HepG2 (cell line): Measurements from ENCODE around the gene RHBDL3. TPM values are rescaled to one million over a fixed set of nuclear protein-coding genes. Genes with fewer than 3 reads are reported as not detected.
A peak's percentile ranks its signal among the peaks of the same experiment; 100 is the strongest.

ENCODE experiments used
- AFF4 ChIP-seq: sonication (generic); formaldehyde crosslinking; IDR thresholded peaks from 2 replicates; pipeline ENCODE4 v1.4.0; 2020; ENCODE audit warnings: missing genetic modification reagents
- ASH2L ChIP-seq: fragments of 300-600, 200-600 bp; sonication (generic); IDR thresholded peaks from 2 replicates; pipeline ENCODE4 v1.7.0; 2017; ENCODE audit warnings: low read depth, mild to moderate bottlenecking, moderate library complexity, mixed read lengths, low read length; ENCODE audit not compliant: insufficient read length
- ATAD3A ChIP-seq: sonication (generic); formaldehyde crosslinking; IDR thresholded peaks from 2 replicates; pipeline ENCODE4 v1.4.0; 2020; ENCODE audit warnings: missing genetic modification reagents
- EP300 ChIP-seq, 3 experiments: sonication (generic) in 1 of 3; formaldehyde crosslinking in 1 of 3; IDR thresholded peaks; 2 replicates each; pipeline versions ENCODE4 v1.5.1 to v1.6.1; 2011 to 2020; ENCODE audit warnings: low read depth in 2 of 3, low read length in 2 of 3, borderline replicate concordance in 1 of 3, improper control_type of control experiment in 1 of 3, mild to moderate bottlenecking in 1 of 3, missing genetic modification reagents in 1 of 3, moderate library complexity in 1 of 3
- FOXA1 ChIP-seq, 2 experiments: fragments of 450-650 bp in 1 of 2; sonication (generic) in 1 of 2; formaldehyde crosslinking in 1 of 2; IDR thresholded peaks; 2 replicates each; pipeline versions ENCODE4 v1.4.0 to v1.6.1; 2016 to 2020; ENCODE audit warnings: missing genetic modification reagents in 1 of 2
- KLF11 ChIP-seq: IDR thresholded peaks from 2 replicates; pipeline ENCODE4 v1.6.1; 2016; ENCODE audit warnings: missing compliant biosample characterization
- KLF9 ChIP-seq: IDR thresholded peaks from 2 replicates; pipeline ENCODE4 v1.6.1; 2016; ENCODE audit warnings: low read depth
- MAF1 ChIP-seq: sonication (generic); formaldehyde crosslinking; IDR thresholded peaks from 2 replicates; pipeline ENCODE4 v1.5.0; 2020; ENCODE audit warnings: missing genetic modification reagents, borderline replicate concordance
- NKX3-1 ChIP-seq: sonication (generic); formaldehyde crosslinking; IDR thresholded peaks from 2 replicates; pipeline ENCODE4 v1.5.0; 2020; ENCODE audit warnings: missing genetic modification reagents
- RBAK ChIP-seq: sonication (generic); formaldehyde crosslinking; IDR thresholded peaks from 2 replicates; pipeline ENCODE4 v1.5.1; 2020; ENCODE audit warnings: mild to moderate bottlenecking, missing genetic modification reagents
- SAP130 ChIP-seq: IDR thresholded peaks from 2 replicates; pipeline ENCODE4 v1.6.1; 2016; ENCODE audit warnings: low read depth
- SNRNP70 ChIP-seq: fragments of 200-400 bp; formaldehyde crosslinking; IDR thresholded peaks from 2 replicates; pipeline ENCODE4 v1.6.1; 2017; ENCODE audit warnings: mild to moderate bottlenecking, low read depth, low read length, moderate library complexity
- STAG1 ChIP-seq: sonication (generic); formaldehyde crosslinking; IDR thresholded peaks from 2 replicates; pipeline ENCODE4 v1.4.0; 2020; ENCODE audit warnings: missing genetic modification reagents
- ZBTB44 ChIP-seq: sonication (generic); formaldehyde crosslinking; IDR thresholded peaks from 2 replicates; pipeline ENCODE4 v1.4.0; 2020; ENCODE audit warnings: missing genetic modification reagents
- ZNF687 ChIP-seq: sonication (generic); formaldehyde crosslinking; IDR thresholded peaks from 2 replicates; pipeline ENCODE4 v1.5.1; 2020; ENCODE audit warnings: mild to moderate bottlenecking, missing genetic modification reagents, moderate library complexity
- ZNF768 ChIP-seq: sonication (generic); formaldehyde crosslinking; IDR thresholded peaks from 2 replicates; pipeline ENCODE4 v1.4.0; 2020; ENCODE audit warnings: missing genetic modification reagents
- ZNF839 ChIP-seq: sonication (generic); formaldehyde crosslinking; IDR thresholded peaks from 2 replicates; pipeline ENCODE4 v1.4.0; 2020; ENCODE audit warnings: missing genetic modification reagents, mild to moderate bottlenecking, borderline replicate concordance
- polyA plus RNA-seq, 8 experiments: library from polyadenylated mRNA; depleted of rRNA in 3 of 8; stranded (reverse) in 7 of 8; unstranded in 1 of 8; fragments of >200 nt; fragmentation: Illumina TruSeq in 4 of 8; extraction: Trizol in 4 of 8; gene quantifications; 2 replicates each; pipeline versions ENCODE4 v1.2.1 to v1.2.3, GENCODE V29; 2011 to 2016; ENCODE audit warnings: low read depth in 4 of 8, missing spikeins in 1 of 8, mixed read lengths in 1 of 8; ENCODE audit not compliant: insufficient read depth in 1 of 8
- total RNA-seq, 5 experiments: library from RNA; depleted of rRNA; stranded (reverse); fragments of >200 nt; fragmentation: Illumina TruSeq; extraction: Trizol; gene quantifications; 2 replicates each; pipeline ENCODE4 v1.2.3, GENCODE V29; 2016; ENCODE audit warnings: low read depth in 1 of 5
- TF ChIP-seq, protein P1 (sequence below): IDR thresholded peaks from 2 replicates; pipeline ENCODE4 v1.6.1; 2016; ENCODE audit warnings: low read depth, borderline replicate concordance

The RHBDL3 gene
- total and polyA plus RNA-seq, 2 of the 13 experiments (the other 11 are each of a cell fraction or from before 2014, with no cell fraction given): 0.09 TPM; not detected in 1

DNA sequence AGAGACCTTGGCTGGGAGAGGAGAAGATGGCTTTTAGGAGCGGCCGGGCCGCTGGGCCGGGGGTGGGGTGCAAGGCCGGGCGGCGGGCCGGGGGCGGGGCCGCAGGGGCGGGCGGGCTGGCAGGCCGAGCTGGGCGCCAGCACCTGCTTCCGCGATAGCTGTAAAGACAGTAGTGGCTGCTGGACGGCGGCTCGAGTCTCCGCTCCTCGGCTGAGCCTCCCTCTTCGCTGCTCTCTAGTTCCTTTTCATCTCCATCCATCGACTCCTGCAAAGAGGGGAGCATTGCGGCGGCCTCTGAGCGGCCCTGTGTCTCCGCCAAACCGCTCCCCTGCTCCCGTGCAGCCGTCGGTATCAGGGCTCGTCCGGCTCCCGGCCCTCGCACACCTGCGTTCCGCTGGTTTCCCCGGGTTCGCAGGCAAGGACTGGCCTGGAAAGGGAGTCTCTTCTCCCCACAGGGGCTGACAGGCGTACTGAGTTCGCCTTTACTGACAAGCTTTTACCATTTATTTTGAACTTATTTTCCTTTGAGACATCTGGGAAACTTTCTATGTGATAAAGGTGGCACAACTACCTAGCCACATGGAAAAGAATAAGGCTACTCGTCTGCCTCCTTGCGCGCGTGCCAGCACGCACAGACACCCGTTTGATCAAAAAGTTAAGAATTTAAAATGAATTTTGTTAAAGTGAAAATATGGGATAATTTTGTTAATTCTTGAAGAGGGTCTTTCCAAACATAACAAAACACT, 76.4 kb downstream of the RHBDL3 start, which contains the start of gene C17orf75 (continued):
- TF ChIP-seq ZBTB44 (CRISPR knock-in tag) (peak; percentile 85; the same call in 1 of the 2 replicates), SAP130 (CRISPR knock-in tag) (peak; percentile 96), EP300 (IDR thresholded peaks at IDR 0.05; ENCODE audit: low read depth in 2 of 2, low read length in 2 of 2) (peak in 1 of 2 experiments; percentile 48; a peak in 1 of 4 replicates), EP300 (CRISPR knock-in tag; IDR thresholded peaks at IDR 0.05; ENCODE audit: borderline replicate concordance) (0 out of 2 replicates have a peak, but pooled peaks have one; percentile 20), ZNF768 (peak; percentile 90), FOXA1 (IDR thresholded peaks at IDR 0.05) (no peak), FOXA1 (CRISPR knock-in tag; IDR thresholded peaks at IDR 0.05) (0 out of 2 replicates have a peak, but pooled peaks have one; percentile 28), ZNF839 (no peak), MAF1 (peak; percentile 67; the same call in 1 of the 2 replicates), ASH2L (peak; percentile 96), SNRNP70 (no peak), KLF9 (CRISPR knock-in tag) (0 out of 2 replicates have a peak, but pooled peaks have one; percentile 75), RBAK (CRISPR knock-in tag) (0 out of 2 replicates have a peak, but pooled peaks have one; percentile 61), NKX3-1 (0 out of 2 replicates have a peak, but pooled peaks have one; percentile 55), ATAD3A (0 out of 2 replicates have a peak, but pooled peaks have one; percentile 37), KLF11 (peak; percentile 86; the same call in 1 of the 2 replicates), AFF4 (CRISPR knock-in tag) (peak; percentile 86; the same call in 1 of the 2 replicates), STAG1 (CRISPR knock-in tag) (no peak), ZNF687 (CRISPR knock-in tag) (peak; percentile 91)
- TF ChIP-seq, protein P1, sequence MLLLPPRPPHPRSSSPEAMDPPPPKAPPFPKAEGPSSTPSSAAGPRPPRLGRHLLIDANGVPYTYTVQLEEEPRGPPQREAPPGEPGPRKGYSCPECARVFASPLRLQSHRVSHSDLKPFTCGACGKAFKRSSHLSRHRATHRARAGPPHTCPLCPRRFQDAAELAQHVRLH (CRISPR knock-in tag): peak; percentile 94
